Fibroblast of skin of left quadriceps (primary cell): ENCODE results near the gene DACT2.

ENCODE experiments used
- DNase-seq, 2 experiments: peaks; one replicate each; pipeline ENCODE4 v3.0.0-alpha.2; 2013; ENCODE audit warnings: low read depth in 2 of 2

Gene DACT2

GRCh38 chr6:168265394-168265793 lies 54.2 kb downstream of the DACT2 start:
- DNase-seq: no peak

GRCh38 chr6:168264593-168265335 lies 54.8 kb downstream of the DACT2 start:
- no peak for DNase-seq

DNA sequence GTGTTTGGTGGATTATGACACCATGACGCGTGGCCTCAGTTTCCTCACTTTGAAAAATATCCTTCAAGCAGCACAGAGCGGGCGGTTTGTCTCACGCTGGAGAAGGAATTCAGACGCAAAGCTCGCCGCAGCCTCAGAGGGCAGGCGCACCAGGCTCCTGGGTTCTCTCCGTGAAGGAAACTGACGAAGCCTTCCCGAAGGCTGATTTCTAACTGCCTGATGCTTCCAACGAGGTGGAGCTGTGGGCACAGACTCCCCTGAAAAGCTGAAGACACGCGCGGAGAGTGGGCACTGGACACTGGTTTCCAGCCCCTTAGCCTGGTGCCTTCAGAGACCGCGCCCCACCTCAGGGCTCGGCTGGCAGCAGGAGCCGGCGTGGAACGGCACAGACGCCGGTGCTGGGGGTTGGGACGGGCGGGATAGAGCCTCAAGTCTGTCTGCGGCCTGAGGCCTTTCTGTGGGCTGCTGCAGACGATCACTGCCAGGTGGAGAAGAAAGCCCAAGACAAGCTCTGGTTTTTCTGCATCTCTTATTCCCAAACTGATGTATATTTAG lies 56.1 kb downstream of the DACT2 start:
- DNase-seq: no peak

GRCh38 chr6:168261234-168261633 lies 58.3 kb downstream of the DACT2 start:
- no peak for DNase-seq

- no peak for DNase-seq
These were observed 59.1 kb downstream of the DACT2 start for GRCh38 chr6:168260420-168260987.

DNA sequence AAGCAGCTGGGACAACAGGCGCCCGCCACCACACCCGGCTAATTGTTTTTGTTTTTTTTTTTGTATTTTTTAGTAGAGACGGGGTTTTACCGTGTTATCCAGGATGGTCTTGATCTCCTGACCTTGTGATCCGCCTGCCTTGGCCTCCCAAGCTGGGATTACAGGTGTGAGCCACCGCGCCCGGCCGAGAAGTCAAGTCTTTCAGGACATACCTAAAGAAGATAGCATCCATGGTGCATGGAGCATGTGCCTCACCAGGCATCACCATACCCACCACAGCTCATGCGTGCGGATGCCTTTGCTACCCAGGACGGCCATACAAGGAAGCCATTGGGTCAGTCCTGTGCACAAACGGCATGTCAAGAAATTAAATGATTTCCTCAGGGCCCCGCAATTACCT lies 60.8 kb downstream of the DACT2 start:
- DNase-seq: no peak

DNA sequence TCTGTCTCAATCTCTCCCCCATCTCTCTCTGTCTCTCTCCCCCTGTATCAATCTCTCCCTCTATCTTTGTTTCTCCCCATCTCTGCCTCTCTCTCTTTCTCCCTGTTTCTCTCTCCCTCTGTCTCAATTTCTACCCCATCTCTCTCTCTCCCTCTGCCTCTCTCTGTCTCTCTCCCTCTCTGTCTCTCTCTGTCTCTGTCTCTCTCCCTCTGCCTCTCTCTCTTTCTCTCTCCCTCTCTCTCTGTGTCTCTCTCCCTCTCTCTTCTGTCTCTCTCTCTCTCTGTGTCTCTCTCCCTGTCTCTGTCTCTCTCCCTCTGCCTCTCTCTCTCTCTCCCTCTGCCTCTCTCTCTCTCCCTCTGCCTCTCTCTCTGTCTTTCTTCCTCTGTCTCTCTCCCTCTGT lies 62.6 kb downstream of the DACT2 start:
- DNase-seq: no peak
